Neutrophil (primary cell): Measurements from ENCODE around the gene PLAC8.
A peak's percentile ranks its signal among the peaks of the same experiment; 100 is the strongest.
"Not testable (repeated sequence)": the region's sequence is repeated elsewhere in the genome, so short reads cannot be mapped to it uniquely, and the experiment has no call there.

ENCODE experiments used
- H3K27ac ChIP-seq: fragments of 200-600 bp; sonication (generic); 2 replicates; pipeline ENCODE4 v1.5.1; 2016; ENCODE audit warnings: mild to moderate bottlenecking, moderate library complexity
- H3K27me3 ChIP-seq: fragments of 200-600 bp; sonication (generic); 2 replicates; pipeline ENCODE4 v1.6.0; 2016; ENCODE audit warnings: mild to moderate bottlenecking
- H3K36me3 ChIP-seq: fragments of 200-600 bp; sonication (generic); 2 replicates; pipeline ENCODE4 v1.5.1; 2017
- H3K4me1 ChIP-seq, 2 experiments: fragments of 200-600 bp in 1 of 2; sonication (generic) in 1 of 2; 1 replicate in 1 of 2; 2 replicates in 1 of 2; pipeline versions ENCODE4 v1.5.1 to v1.6.1; 2013 to 2016; ENCODE audit warnings: low read depth in 1 of 2, low read length in 1 of 2, mild to moderate bottlenecking in 1 of 2, moderate library complexity in 1 of 2; ENCODE audit not compliant: control insufficient read depth in 1 of 2, insufficient read depth in 1 of 2
- H3K4me3 ChIP-seq, 2 experiments: fragments of 200-600 bp in 1 of 2; sonication (generic) in 1 of 2; 1 replicate in 1 of 2; 2 replicates in 1 of 2; pipeline ENCODE4 v1.5.1; 2013 to 2016; ENCODE audit warnings: low read depth in 1 of 2, low read length in 1 of 2, mild to moderate bottlenecking in 1 of 2, moderate library complexity in 1 of 2
- H3K9me3 ChIP-seq: fragments of 200-600 bp; sonication (generic); 2 replicates; pipeline ENCODE4 v1.5.1; 2016
- CTCF ChIP-seq: fragments of 200-600 bp; sonication (generic); IDR thresholded peaks from 2 replicates; pipeline ENCODE4 v1.5.1; 2016; ENCODE audit warnings: antibody characterized with exemption

Gene PLAC8

GRCh38 chr4:83093060-83093640 is 21.4 kb downstream of the PLAC8 start:
- H3K27ac ChIP-seq, result peak overlapping the region; percentile 39

GRCh38 chr4:83089410-83090157 is 24.9 kb downstream of the PLAC8 start:
- no peaks in the 10 kb centered on the region for H3K9me3 ChIP-seq
- no peak for TF ChIP-seq CTCF
- H3K27ac ChIP-seq, result peak overlapping the region; percentile 24
- no peaks in the 10 kb centered on the region for H3K27me3 ChIP-seq
- H3K36me3 ChIP-seq, result peaks cover 42% of the 10 kb centered on the region
- no peak overlapping the region for H3K4me3 ChIP-seq
- H3K4me1 ChIP-seq, result peaks cover 0 to 6% of the 10 kb centered on the region in 2 experiments

More at GRCh38 chr4:83093060-83093640, 21.4 kb downstream of the PLAC8 start:
- Histone ChIP-seq H3K4me1 (no peaks in the 10 kb centered on the region), H3K36me3 (peaks cover 46% of the 10 kb centered on the region), H3K4me3 (no peak overlapping the region), H3K9me3 (no peaks in the 10 kb centered on the region), H3K27me3 (no peaks in the 10 kb centered on the region)
- TF ChIP-seq CTCF, result no peak

GRCh38 chr4:83084956-83085355 is 29.6 kb downstream of the PLAC8 start:
- H3K27me3 ChIP-seq, result not testable (repeated sequence)
- Histone ChIP-seq H3K27ac (peak overlapping the region; percentile 43), H3K4me1 (peaks cover 26 to 39% of the 10 kb centered on the region in 2 experiments)

GRCh38 chr4:83083925-83084475 is 30.5 kb downstream of the PLAC8 start:
- Histone ChIP-seq H3K27ac (peak overlapping the region; percentile 74), H3K4me1 (peaks cover 26 to 39% of the 10 kb centered on the region in 2 experiments), H3K9me3 (no peaks in the 10 kb centered on the region), H3K4me3 (no peak overlapping the region), H3K27me3 (no peaks in the 10 kb centered on the region), H3K36me3 (peaks cover 4% of the 10 kb centered on the region)
- no peak for TF ChIP-seq CTCF

More at GRCh38 chr4:83084956-83085355, 29.6 kb downstream of the PLAC8 start:
- H3K4me3 ChIP-seq, H3K9me3 ChIP-seq: not testable (repeated sequence)
- peaks cover 10% of the 10 kb centered on the region for H3K36me3 ChIP-seq

GRCh38 chr4:83082777-83083176 is 31.8 kb downstream of the PLAC8 start:
- Histone ChIP-seq H3K27me3 (no peaks in the 10 kb centered on the region), H3K36me3 (no peaks in the 10 kb centered on the region), H3K4me3 (no peak overlapping the region), H3K27ac (peak overlapping the region; percentile 74), H3K9me3 (no peaks in the 10 kb centered on the region), H3K4me1 (peaks cover 26 to 39% of the 10 kb centered on the region in 2 experiments)
- no peak for TF ChIP-seq CTCF

- Histone ChIP-seq H3K4me1 (peaks cover 26 to 39% of the 10 kb centered on the region in 2 experiments), H3K9me3 (no peaks in the 10 kb centered on the region), H3K36me3 (no peaks in the 10 kb centered on the region), H3K27ac (no peak overlapping the region), H3K27me3 (no peaks in the 10 kb centered on the region), H3K4me3 (no peak overlapping the region)
- no peak for TF ChIP-seq CTCF
These were observed 34.0 kb downstream of the PLAC8 start for GRCh38 chr4:83080561-83080960.
